Calu3 (cell line): ENCODE results near the gene ANKRD55. TPM values are rescaled to one million over a fixed set of nuclear protein-coding genes. Genes with fewer than 3 reads are reported as not detected.
"Not testable (repeated sequence)": the region's sequence is repeated elsewhere in the genome, so short reads cannot be mapped to it uniquely, and the experiment has no call there.

Experiments used
- BruUV-seq: library from RNA; stranded (reverse); fragments of 400-500 nt; replicated peaks from 2 replicates; lab custom pipeline; 2021; lab: Mats Ljungman, UMichigan
- CTCF ChIA-PET: fragments of 300-600 bp; sonication (Branson Sonifier 250); formaldehyde crosslinking; loops from one replicate; lab custom pipeline; 2022; ENCODE audit warnings: antibody characterized with exemption; lab: Charles Lee
- DNase-seq: peaks from one replicate; pipeline ENCODE4 v3.0.0; 2022
- H3K27ac Mint-ChIP-seq: one replicate; pipeline ENCODE4 v1.8.0; 2022; ENCODE audit warnings: mixed read lengths; ENCODE audit not compliant: unreplicated experiment
- H3K27me3 Mint-ChIP-seq: one replicate; pipeline ENCODE4 v1.8.0; 2022; ENCODE audit warnings: mixed read lengths; ENCODE audit not compliant: unreplicated experiment
- H3K36me3 Mint-ChIP-seq: one replicate; pipeline ENCODE4 v1.8.0; 2022; ENCODE audit warnings: mild to moderate bottlenecking, moderate library complexity, mixed read lengths; ENCODE audit not compliant: insufficient read depth, unreplicated experiment
- H3K4me1 Mint-ChIP-seq: one replicate; pipeline ENCODE4 v1.8.0; 2022; ENCODE audit warnings: mild to moderate bottlenecking, low read depth, mixed read lengths; ENCODE audit not compliant: unreplicated experiment
- H3K4me3 Mint-ChIP-seq: one replicate; pipeline ENCODE4 v1.8.0; 2022; ENCODE audit warnings: mild to moderate bottlenecking, low read depth, moderate library complexity, mixed read lengths; ENCODE audit not compliant: unreplicated experiment
- H3K9me3 Mint-ChIP-seq: one replicate; pipeline ENCODE4 v1.8.0; 2022; ENCODE audit warnings: low read depth, mixed read lengths; ENCODE audit not compliant: unreplicated experiment
- CTCF ChIP-seq: fragments of 200-600 bp; IDR thresholded peaks from one replicate; pipeline ENCODE4 v1.8.0; 2022; ENCODE audit warnings: antibody characterized with exemption; ENCODE audit not compliant: unreplicated experiment
- intact Hi-C: fragments of 100-400 bp; cut with micrococcal nuclease; formaldehyde crosslinking; loops from one replicate; pipeline ENCODE4 v1.10.0; 2022; ENCODE audit not compliant: unreplicated experiment
- total RNA-seq: library from RNA; stranded (reverse); gene quantifications from 2 replicates; pipeline ENCODE4 v1.2.3, GENCODE V29; 2022

The ANKRD55 gene
- total RNA-seq, 1 experiment from 2014 or later = not detected

DNA sequence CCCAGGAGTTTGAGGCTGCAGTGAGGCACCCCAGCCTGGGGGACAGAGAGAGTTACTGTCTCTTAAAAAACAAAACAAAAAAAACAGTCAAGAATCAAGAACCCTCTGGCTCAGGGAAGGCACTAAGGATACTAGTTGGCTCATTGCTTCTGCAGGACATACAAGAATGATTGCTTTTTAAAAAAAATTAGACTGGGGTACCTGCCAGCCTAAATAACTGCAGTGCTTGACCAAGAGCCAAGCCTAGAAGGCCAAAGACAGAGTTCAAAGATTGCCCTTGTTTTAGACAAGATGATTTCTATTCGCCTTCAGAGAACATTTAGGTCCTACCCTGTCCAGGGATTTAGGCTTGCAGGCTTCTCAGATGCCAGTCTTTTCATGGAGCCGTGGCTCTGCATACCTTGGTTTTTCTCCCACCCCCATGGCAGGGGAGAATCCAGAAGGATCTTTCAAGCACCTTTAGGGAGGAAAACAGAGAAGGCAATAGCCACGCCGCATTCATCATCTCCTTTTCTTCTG is 144.6 kb downstream of the ANKRD55 start:
- no TSS peak for BruUV-seq
- CTCF ChIA-PET = no interaction called here
- no peaks in the 10 kb centered on the region for H3K27me3 Mint-ChIP-seq
- no peaks in the 10 kb centered on the region for H3K36me3 Mint-ChIP-seq
- no peak for TF ChIP-seq CTCF
- H3K9me3 Mint-ChIP-seq = no peaks in the 10 kb centered on the region
- intact Hi-C loops = no loop called here
- H3K4me1 Mint-ChIP-seq = peaks cover 9% of the 10 kb centered on the region
- no peak for DNase-seq
- no peak overlapping the region for H3K27ac Mint-ChIP-seq
- no peak overlapping the region for H3K4me3 Mint-ChIP-seq

DNA sequence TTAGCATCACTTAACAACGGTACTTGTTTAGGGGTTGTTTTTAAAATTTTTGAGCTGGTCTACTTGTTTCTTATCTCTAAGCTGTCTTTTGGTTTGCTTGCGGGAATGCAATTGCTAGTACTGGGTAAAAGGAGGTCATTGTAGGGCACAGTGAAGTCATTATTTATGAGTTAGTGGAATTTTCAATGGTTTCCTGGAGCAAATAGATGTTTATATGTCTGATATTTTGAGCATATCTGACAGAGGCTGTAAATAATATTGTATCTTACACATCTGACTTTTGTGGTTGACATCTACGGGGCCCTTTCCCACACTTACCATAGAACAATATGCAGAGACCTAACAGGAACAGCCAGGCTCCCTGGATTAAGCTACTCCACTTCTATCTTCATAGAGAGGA is 147.9 kb downstream of the ANKRD55 start:
- Mint-ChIP-seq H3K27me3 (no peaks in the 10 kb centered on the region), H3K4me3 (no peak overlapping the region), H3K27ac (no peak overlapping the region), H3K4me1 (no peaks in the 10 kb centered on the region), H3K36me3 (no peaks in the 10 kb centered on the region), H3K9me3 (no peaks in the 10 kb centered on the region)
- CTCF ChIA-PET = interaction anchor here (0.6 to 1.0 kb wide), 3 partner anchors 10 to 88 kb away, joined by 3 to 4 read pairs (median 3); no protein-coding TSS in a partner anchor
- no TSS peak for BruUV-seq
- DNase-seq = no peak
- intact Hi-C loops = no loop called here
- no peak for TF ChIP-seq CTCF

DNA sequence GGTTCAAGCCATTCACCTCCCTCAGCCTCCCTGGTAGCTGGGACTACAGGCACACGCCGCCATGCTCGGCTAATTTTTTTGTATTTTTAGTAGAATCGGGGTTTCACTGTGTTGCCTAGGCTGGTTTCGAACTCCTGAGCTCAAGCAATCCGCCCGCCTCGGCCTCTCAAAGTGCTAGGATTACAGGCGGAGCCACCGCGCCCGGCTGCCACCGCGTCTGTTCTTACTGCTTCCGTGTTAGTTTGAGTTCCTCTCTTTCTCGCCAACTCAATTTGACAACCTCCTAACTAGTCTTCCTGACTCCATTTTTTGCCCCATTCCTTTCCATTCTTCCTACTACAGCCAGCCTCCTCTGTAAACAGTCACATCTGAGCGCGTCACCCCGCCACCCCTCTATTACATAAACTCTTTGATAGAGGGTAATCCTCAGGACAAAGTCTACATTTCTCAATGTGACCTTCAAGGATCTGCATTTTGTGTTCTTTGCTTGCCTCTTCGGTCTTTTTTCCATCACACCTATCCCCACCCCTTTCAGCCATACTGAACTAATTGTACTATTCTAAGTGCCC is 149.8 kb downstream of the ANKRD55 start:
- no peak for TF ChIP-seq CTCF
- no TSS peak for BruUV-seq
- Mint-ChIP-seq H3K4me3 (no peak overlapping the region), H3K27me3 (no peaks in the 10 kb centered on the region), H3K27ac (no peak overlapping the region), H3K4me1 (no peaks in the 10 kb centered on the region), H3K36me3 (no peaks in the 10 kb centered on the region), H3K9me3 (no peaks in the 10 kb centered on the region)
- intact Hi-C loops = no loop called here
- CTCF ChIA-PET = interaction anchor here (0.6 kb wide), 1 partner anchor 1423 kb away, joined by 3 read pairs; no protein-coding TSS in a partner anchor
- no peak for DNase-seq

GRCh38 chr5:56081053-56081642 is 152.0 kb downstream of the ANKRD55 start:
- H3K9me3 Mint-ChIP-seq, H3K4me3 Mint-ChIP-seq, DNase-seq, BruUV-seq, CTCF ChIA-PET, H3K27ac Mint-ChIP-seq, H3K36me3 Mint-ChIP-seq, intact Hi-C loops, H3K4me1 Mint-ChIP-seq, H3K27me3 Mint-ChIP-seq: not testable (repeated sequence)
